Retinal pigment epithelial cell (primary cell): Measurements from ENCODE around the gene CXCR5.

Experiments
- DNase-seq: peaks from one replicate; pipeline ENCODE4 v3.0.0-alpha.2; 2010; ENCODE audit warnings: low read depth
- H3K4me3 ChIP-seq: 2 replicates; pipeline ENCODE4 v1.5.1; 2011; ENCODE audit warnings: mild to moderate bottlenecking, low read length, control low read depth, moderate library complexity
- TF ChIP-seq, protein P1 (sequence below): conservative IDR thresholded peaks from 2 replicates; pipeline ENCODE4 v1.5.1; 2011; ENCODE audit warnings: low read depth, low read length, control low read depth, inconsistent platforms

CXCR5 gene

DNA sequence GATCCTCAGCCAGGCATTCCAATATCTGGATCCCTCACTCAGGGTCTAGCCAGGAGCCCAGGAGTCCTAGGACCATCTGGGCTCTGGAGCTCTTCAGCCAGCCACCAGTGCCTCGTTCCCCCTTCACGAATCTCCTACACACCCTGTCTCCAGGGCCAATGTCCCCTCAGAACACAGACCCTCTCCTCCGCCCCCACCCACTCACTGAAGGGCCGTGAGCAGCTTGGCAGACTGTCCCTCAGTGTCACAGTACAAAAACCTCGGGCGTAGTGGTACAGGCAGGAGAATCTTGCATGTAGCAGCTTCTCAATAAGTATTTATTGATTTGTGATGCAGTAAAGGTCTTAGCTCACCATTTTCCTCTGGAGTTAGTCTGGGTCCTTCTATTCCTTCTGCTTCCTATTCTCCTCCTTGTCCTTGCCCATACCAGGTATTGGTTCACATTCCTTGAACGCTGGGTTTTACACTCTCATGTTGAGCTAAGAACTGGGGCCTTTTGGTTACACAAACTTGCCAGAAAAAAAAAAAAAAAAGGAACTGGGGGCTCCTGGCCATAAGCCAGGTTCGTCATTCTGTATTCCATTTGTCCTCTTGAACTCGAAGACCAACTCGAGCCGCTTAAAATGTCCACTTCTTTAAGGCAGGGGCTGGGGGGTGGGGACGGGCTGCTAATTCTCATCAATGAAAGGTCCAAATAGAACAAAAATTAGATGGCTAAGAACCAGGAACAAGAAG lies 2.3 kb downstream of the CXCR5 start:
- H3K4me3 ChIP-seq: no peak overlapping the region
- TF ChIP-seq, protein P1, sequence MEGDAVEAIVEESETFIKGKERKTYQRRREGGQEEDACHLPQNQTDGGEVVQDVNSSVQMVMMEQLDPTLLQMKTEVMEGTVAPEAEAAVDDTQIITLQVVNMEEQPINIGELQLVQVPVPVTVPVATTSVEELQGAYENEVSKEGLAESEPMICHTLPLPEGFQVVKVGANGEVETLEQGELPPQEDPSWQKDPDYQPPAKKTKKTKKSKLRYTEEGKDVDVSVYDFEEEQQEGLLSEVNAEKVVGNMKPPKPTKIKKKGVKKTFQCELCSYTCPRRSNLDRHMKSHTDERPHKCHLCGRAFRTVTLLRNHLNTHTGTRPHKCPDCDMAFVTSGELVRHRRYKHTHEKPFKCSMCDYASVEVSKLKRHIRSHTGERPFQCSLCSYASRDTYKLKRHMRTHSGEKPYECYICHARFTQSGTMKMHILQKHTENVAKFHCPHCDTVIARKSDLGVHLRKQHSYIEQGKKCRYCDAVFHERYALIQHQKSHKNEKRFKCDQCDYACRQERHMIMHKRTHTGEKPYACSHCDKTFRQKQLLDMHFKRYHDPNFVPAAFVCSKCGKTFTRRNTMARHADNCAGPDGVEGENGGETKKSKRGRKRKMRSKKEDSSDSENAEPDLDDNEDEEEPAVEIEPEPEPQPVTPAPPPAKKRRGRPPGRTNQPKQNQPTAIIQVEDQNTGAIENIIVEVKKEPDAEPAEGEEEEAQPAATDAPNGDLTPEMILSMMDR: no peak
- DNase-seq: no peak

DNA sequence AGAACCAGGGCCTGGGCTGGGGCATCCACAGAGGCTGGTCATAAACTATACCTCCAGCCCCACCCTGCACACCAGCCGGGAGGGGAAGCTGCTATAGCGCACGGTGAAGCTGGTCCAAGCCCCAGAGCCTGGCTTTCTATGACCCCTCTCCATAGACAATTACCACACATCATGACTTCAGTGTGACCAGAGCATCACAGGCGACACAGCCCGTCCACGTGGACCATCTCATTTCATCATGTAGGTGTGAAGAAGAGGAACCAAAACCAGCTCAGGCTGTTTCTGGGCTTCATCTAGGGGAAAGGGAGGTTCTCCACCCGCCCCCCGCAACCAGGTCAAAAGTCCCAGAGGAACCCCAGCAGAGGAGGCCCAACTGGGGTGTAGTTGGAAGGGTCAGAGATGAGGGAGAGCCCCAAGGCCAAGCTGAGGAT lies 3.0 kb downstream of the CXCR5 start:
- DNase-seq: no peak

DNA sequence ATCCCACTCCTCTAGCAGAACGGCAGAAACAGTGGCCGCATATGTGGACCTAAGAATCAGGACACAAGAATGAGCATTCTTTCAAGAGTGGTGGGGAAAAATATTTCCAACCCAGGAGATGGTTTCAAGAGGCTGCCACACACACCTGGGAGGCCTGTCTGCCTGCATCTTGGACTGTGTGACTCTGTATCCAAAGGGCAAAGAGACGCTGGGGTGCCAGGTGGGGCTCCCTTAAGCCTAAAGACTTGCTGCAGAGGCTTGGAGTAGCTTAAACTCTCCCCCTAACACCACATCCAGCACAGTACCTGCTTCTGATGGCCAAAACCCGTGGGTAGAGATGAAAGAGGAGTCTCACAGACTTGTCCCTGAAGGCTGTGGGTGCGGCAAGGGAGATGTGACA lies 3.5 kb downstream of the CXCR5 start:
- TF ChIP-seq, protein P1: no peak
- no peak overlapping the region for H3K4me3 ChIP-seq
- no peak for DNase-seq

More for the DNA sequence above, 3.0 kb downstream of the CXCR5 start:
- TF ChIP-seq, protein P1: no peak
- H3K4me3 ChIP-seq: no peak overlapping the region

DNA sequence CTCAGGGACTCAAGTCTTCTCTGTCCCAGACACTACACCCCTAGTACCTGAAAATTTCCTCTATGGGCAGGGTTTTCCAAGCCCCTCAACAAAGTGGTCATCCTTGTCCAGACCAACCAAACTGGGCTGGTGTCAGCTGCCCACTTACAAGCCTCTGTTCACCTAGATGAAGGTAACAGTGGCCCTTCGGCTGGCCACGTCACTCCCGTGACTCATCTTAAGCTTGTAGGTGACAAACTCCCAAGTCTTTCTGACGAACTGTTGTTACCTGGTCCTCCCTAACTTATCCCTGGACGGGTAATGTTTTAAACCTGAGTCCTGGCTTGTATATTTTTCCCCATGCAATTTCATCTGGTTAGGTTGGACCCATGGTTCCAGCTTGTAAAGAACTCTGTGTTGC lies 4.7 kb downstream of the CXCR5 start:
- no peak for DNase-seq
- no peak overlapping the region for H3K4me3 ChIP-seq
- TF ChIP-seq, protein P1: no peak

DNA sequence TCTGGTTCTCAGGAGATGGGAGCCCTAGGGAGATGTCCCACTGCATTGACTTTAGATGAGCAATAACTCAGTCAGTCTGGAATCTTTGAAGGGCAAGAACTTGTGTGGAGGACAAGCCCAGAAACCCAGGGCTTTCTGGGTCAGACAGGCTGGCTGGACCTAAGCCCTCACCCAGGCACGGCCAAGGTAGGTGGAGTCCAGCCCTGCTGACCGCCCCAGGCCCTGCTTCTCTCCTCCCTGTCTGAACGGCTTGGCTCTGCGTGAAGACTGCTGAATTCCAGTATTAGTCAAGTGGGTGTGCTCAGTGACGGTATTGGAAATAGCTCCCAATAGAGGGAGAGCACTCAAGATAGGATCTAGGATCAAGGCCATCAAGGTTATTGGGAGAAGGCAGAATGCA lies 6.1 kb downstream of the CXCR5 start:
- TF ChIP-seq, protein P1: no peak
- peak; percentile 14 for DNase-seq
- H3K4me3 ChIP-seq: no peak overlapping the region

DNA sequence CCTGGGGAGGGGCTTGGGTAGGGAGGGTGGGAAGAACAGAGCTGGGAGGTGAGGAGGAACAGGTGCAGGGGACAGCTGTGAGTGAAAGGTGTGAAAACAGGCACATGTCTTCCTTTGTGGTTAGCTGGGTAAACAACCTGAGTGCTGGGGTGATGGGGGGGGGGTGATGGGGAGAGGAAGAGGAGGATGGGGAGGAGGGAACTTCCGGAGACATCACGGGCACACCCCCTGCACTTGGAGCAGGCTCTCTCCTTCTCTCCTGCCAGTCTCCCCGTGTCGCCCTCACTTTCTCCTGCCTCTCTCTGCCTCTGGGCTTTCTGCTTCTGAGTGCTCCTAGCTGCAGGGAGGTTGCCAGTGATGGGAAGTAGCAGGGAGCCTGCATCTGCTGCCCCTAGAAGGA lies 8.8 kb downstream of the CXCR5 start:
- H3K4me3 ChIP-seq: no peak overlapping the region
- TF ChIP-seq, protein P1: no peak
- DNase-seq: no peak

DNA sequence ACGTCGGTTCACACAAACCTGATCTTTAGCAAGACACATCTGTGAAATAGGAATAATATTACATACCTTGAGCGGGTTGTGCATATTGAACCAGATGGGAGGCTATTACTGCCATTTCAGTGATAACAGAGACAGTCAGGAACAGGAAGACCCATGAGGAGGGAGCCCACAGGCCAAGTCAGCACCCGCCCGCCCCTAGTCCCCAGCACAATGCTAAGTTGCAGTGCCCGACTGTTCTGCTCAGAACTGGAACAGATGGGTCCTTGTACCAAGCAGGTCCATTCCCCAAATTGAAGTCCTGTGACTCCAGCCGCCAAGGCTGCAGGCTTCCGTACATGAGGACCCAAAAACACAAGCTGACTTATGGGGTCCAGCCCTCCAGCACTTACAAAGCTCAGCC lies 9.3 kb downstream of the CXCR5 start:
- no peak for DNase-seq
- no peak overlapping the region for H3K4me3 ChIP-seq
- TF ChIP-seq, protein P1: no peak
